CD4-positive, alpha-beta T cell (primary cell): ENCODE data around the gene CRYGS. TPM values are rescaled to one million over a fixed set of nuclear protein-coding genes. Genes with fewer than 3 reads are reported as not detected.

Experiments used
- ATAC-seq: fragments of 200-7000 bp; cut with Tn5 transposase; one replicate; pipeline ENCODE4 v1.10.0; 2022; ENCODE audit warnings: mild to moderate bottlenecking; ENCODE audit not compliant: poor library complexity
- CTCF ChIA-PET: fragments of 350-600 bp; sonication (Branson Sonifier 250); formaldehyde crosslinking; loops from one replicate; lab custom pipeline; 2021; ENCODE audit warnings: antibody characterized with exemption, inconsistent platforms; lab: Charles Lee
- POLR2A ChIA-PET: fragments of 350-600 bp; sonication (Branson Sonifier 250); formaldehyde crosslinking; loops from one replicate; lab custom pipeline; 2021; ENCODE audit warnings: antibody characterized with exemption, inconsistent platforms; lab: Charles Lee
- DNase-seq, 14 experiments: peaks; one replicate each; pipeline ENCODE4 v3.0.0-alpha.2; 2013 to 2020; ENCODE audit warnings: mixed read lengths in 2 of 14
- H3K27ac ChIP-seq, 2 donors: one replicate each; pipeline versions ENCODE4 v1.5.1 to v1.7.0; 2013; ENCODE audit warnings: low read length in 2 of 2, low read depth in 1 of 2, mild to moderate bottlenecking in 1 of 2
- H3K27me3 ChIP-seq, 2 experiments: 1 replicate in 1 of 2; 2 replicates in 1 of 2; pipeline versions ENCODE4 v1.6.1 to v1.7.0; 2013; ENCODE audit warnings: low read length in 2 of 2, control low read depth in 1 of 2, mild to moderate bottlenecking in 1 of 2, moderate library complexity in 1 of 2; ENCODE audit not compliant: insufficient read depth in 2 of 2, control insufficient read depth in 1 of 2
- H3K36me3 ChIP-seq: one replicate; pipeline ENCODE4 v1.6.1; 2013; ENCODE audit warnings: low read length, control low read depth; ENCODE audit not compliant: insufficient read depth
- H3K4me1 ChIP-seq: one replicate; pipeline ENCODE4 v1.6.1; 2013; ENCODE audit warnings: low read length, control low read depth; ENCODE audit not compliant: insufficient read depth
- H3K4me3 ChIP-seq: one replicate; pipeline ENCODE4 v1.5.1; 2013; ENCODE audit warnings: mild to moderate bottlenecking, low read length, moderate library complexity
- H3K9me3 ChIP-seq, 2 experiments: 1 replicate in 1 of 2; 2 replicates in 1 of 2; pipeline versions ENCODE4 v1.6.1 to v1.7.0; 2013; ENCODE audit warnings: low read length in 2 of 2, mild to moderate bottlenecking in 2 of 2, control low read depth in 1 of 2, moderate library complexity in 1 of 2; ENCODE audit not compliant: control insufficient read depth in 1 of 2, insufficient read depth in 1 of 2
- H3K27ac Mint-ChIP-seq: one replicate; pipeline ENCODE4 v1.8.0; 2020; ENCODE audit warnings: mixed read lengths
- H3K27me3 Mint-ChIP-seq: one replicate; pipeline ENCODE4 v1.8.0; 2021; ENCODE audit warnings: mixed read lengths
- H3K36me3 Mint-ChIP-seq: one replicate; pipeline ENCODE4 v1.8.0; 2021; ENCODE audit warnings: low read depth, mixed read lengths
- H3K4me1 Mint-ChIP-seq: one replicate; pipeline ENCODE4 v1.8.0; 2021; ENCODE audit warnings: low read depth, mixed read lengths
- H3K4me3 Mint-ChIP-seq: one replicate; pipeline ENCODE4 v1.8.0; 2020; ENCODE audit warnings: mild to moderate bottlenecking, mixed read lengths
- H3K9me3 Mint-ChIP-seq: one replicate; pipeline ENCODE4 v1.8.0; 2020; ENCODE audit warnings: mixed read lengths
- intact Hi-C, 2 experiments: fragments of 100-400 bp; cut with DNase I in 1 of 2; cut with micrococcal nuclease in 1 of 2; formaldehyde crosslinking; loops; one replicate each; pipeline versions ENCODE4 v1.15.1 to v1.9.0; 2023 to 2025; cut with DNase I, micrococcal nuclease
- total RNA-seq, 174 experiments: library from RNA in 2 of 174; stranded (reverse) in 2 of 174; gene quantifications; one replicate each; pipeline ENCODE4 v1.2.3 and lab custom pipeline; 2021 to 2026
- TF ChIP-seq, protein P1 (sequence below): fragments of 200-600 bp; IDR thresholded peaks from one replicate; pipeline ENCODE4 v1.8.0; 2022; ENCODE audit warnings: antibody characterized with exemption, mild to moderate bottlenecking

Gene CRYGS
- total RNA-seq, 2 experiments from 2014 or later: 1.9 to 2.3 TPM

DNA sequence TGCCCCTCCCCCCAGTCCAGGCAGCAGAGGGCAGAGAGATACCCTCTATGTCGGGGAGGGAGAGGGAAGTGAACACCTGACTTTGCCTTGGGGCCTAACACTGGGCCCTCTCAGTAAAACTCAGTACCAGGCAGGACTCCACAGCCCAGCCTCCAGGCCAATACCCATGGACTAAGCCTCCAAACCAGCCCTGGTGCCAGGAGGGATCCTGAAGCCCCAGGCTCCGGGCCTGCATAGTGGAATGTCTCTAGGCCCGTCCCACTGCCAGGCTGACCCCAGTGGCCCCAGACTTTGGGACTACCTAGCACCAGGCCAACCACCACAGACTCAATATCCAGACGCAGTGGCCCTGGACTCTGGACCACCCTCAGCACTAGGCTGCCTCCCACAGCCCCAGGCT is 46.6 kb downstream of the CRYGS start:
- Histone ChIP-seq H3K4me1 (peaks cover 1% of the 10 kb centered on the region), H3K27me3 (no peaks in the 10 kb centered on the region), H3K9me3 (peaks cover 0 to 3% of the 10 kb centered on the region in 2 experiments), H3K36me3 (no peaks in the 10 kb centered on the region), H3K27ac (no peak overlapping the region), H3K4me3 (no peak overlapping the region)
- no peak for ATAC-seq
- Mint-ChIP-seq H3K36me3 (no peaks in the 10 kb centered on the region), H3K4me1 (peaks cover 5% of the 10 kb centered on the region), H3K9me3 (no peaks in the 10 kb centered on the region), H3K27ac (no peak overlapping the region), H3K4me3 (no peak overlapping the region), H3K27me3 (no peaks in the 10 kb centered on the region)
- CTCF ChIA-PET: no interaction called here
- TF ChIP-seq, protein P1, sequence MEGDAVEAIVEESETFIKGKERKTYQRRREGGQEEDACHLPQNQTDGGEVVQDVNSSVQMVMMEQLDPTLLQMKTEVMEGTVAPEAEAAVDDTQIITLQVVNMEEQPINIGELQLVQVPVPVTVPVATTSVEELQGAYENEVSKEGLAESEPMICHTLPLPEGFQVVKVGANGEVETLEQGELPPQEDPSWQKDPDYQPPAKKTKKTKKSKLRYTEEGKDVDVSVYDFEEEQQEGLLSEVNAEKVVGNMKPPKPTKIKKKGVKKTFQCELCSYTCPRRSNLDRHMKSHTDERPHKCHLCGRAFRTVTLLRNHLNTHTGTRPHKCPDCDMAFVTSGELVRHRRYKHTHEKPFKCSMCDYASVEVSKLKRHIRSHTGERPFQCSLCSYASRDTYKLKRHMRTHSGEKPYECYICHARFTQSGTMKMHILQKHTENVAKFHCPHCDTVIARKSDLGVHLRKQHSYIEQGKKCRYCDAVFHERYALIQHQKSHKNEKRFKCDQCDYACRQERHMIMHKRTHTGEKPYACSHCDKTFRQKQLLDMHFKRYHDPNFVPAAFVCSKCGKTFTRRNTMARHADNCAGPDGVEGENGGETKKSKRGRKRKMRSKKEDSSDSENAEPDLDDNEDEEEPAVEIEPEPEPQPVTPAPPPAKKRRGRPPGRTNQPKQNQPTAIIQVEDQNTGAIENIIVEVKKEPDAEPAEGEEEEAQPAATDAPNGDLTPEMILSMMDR: no peak
- DNase-seq: no peak
- POLR2A ChIA-PET: no interaction called here
- intact Hi-C loops: no loop called here

DNA sequence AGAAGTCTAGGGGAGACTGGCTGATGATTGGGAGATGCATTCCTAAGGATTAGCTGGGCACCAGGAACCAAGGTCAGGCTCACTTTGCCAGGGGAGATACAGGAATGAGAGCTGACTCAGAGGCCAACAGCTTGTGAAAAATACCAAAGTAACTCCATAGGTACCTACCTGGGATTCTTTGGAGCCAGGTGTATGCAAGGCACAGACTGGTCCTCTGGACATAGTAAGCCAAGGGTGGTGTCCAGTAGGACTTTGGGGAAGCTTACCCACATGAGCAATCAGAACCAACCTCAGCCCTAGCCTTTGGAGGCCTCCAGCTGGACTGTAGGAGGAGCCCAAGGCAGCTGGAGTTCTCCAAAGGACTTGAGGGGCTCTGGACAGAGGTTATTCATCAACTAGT is 47.5 kb downstream of the CRYGS start:
- Mint-ChIP-seq H3K27me3 (no peaks in the 10 kb centered on the region), H3K4me1 (no peaks in the 10 kb centered on the region), H3K27ac (no peak overlapping the region), H3K36me3 (no peaks in the 10 kb centered on the region), H3K9me3 (no peaks in the 10 kb centered on the region), H3K4me3 (no peak overlapping the region)
- CTCF ChIA-PET: no interaction called here
- Histone ChIP-seq H3K9me3 (peaks cover 0 to 3% of the 10 kb centered on the region in 2 experiments), H3K27me3 (no peaks in the 10 kb centered on the region), H3K27ac (no peak overlapping the region), H3K4me3 (no peak overlapping the region), H3K4me1 (no peaks in the 10 kb centered on the region), H3K36me3 (no peaks in the 10 kb centered on the region)
- ATAC-seq (no peak), DNase-seq (no peak)
- TF ChIP-seq, protein P1: no peak
- intact Hi-C loops: no loop called here
- POLR2A ChIA-PET: interaction anchor here (0.9 kb wide), 1 partner anchor 23 kb away, joined by 3 read pairs; no protein-coding TSS in a partner anchor

DNA sequence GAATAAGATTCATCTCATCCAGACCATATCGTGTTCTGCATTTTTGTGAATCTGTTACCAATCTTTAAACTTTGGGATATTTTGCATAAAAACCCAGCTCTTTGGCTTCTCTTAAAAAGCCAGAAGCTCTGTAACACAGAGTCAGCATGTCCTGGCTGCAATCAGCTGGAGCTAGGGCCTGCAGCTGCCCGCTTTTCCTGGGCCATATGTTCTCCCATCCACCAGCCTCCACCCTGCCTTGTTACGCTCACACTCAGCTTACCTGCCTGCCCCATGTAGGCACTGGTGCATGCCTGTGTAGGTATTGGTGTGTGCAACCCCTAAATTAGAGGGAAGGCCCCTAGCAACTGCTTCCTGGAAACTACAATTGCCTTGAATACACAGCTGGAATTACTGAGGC is 48.2 kb downstream of the CRYGS start:
- no peak overlapping the region for H3K4me3 ChIP-seq
- no peak overlapping the region for H3K4me3 Mint-ChIP-seq
- H3K9me3 ChIP-seq: peaks cover 0 to 3% of the 10 kb centered on the region in 2 experiments
- no peaks in the 10 kb centered on the region for H3K36me3 ChIP-seq
- ChIA-PET POLR2A (interaction anchor here (0.9 kb wide), 1 partner anchor 23 kb away, joined by 3 read pairs; no protein-coding TSS in a partner anchor), CTCF (no interaction called here)
- intact Hi-C loops: no loop called here
- H3K4me1 ChIP-seq: no peaks in the 10 kb centered on the region
- no peak for ATAC-seq
- no peaks in the 10 kb centered on the region for H3K9me3 Mint-ChIP-seq
- TF ChIP-seq, protein P1: no peak
- H3K27ac Mint-ChIP-seq: no peak overlapping the region
- H3K27ac ChIP-seq: no peak overlapping the region
- H3K4me1 Mint-ChIP-seq: no peaks in the 10 kb centered on the region
- no peak for DNase-seq
- H3K27me3 ChIP-seq: no peaks in the 10 kb centered on the region
- no peaks in the 10 kb centered on the region for H3K27me3 Mint-ChIP-seq
- H3K36me3 Mint-ChIP-seq: no peaks in the 10 kb centered on the region
